MM.1S (cell line): ENCODE data around the gene DYNC1H1.

Experiments
- EZH2 ChIP-seq: fragments of 300-600 bp; sonication (generic); optimal IDR thresholded peaks from 2 replicates; pipeline ENCODE3; 2017; ENCODE audit warnings: low read depth, mild to moderate bottlenecking, antibody characterized with exemption, low read length, mixed read lengths
- EZH2phosphoT487 ChIP-seq: fragments of 300-600 bp; sonication (generic); IDR thresholded peaks from 2 replicates; pipeline ENCODE4 v1.6.1; 2018; ENCODE audit warnings: antibody characterized with exemption, low read length
- TF ChIP-seq, protein P1 (sequence below): fragments of 300-600 bp; sonication (generic); IDR thresholded peaks from 2 replicates; pipeline ENCODE4 v1.5.1; 2016; ENCODE audit warnings: antibody characterized with exemption, low read length, mixed read lengths

DNA sequence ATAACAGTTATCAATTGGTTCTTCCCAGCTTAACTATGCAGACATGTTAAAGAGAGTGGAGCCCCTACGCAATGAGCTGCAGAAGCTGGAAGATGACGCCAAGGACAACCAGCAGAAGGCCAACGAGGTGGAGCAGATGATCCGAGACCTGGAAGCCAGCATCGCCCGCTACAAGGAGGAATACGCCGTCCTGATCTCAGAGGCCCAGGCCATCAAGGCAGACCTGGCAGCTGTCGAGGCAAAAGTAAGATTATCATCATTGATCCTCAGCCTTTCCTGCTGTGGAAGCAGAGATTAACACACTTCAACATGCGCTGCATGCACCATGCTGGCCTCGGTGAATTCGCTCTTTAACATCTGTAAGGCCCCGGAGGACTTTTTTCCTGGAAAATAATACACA, 68.9 kb downstream of the DYNC1H1 start:
- TF ChIP-seq, protein P1, sequence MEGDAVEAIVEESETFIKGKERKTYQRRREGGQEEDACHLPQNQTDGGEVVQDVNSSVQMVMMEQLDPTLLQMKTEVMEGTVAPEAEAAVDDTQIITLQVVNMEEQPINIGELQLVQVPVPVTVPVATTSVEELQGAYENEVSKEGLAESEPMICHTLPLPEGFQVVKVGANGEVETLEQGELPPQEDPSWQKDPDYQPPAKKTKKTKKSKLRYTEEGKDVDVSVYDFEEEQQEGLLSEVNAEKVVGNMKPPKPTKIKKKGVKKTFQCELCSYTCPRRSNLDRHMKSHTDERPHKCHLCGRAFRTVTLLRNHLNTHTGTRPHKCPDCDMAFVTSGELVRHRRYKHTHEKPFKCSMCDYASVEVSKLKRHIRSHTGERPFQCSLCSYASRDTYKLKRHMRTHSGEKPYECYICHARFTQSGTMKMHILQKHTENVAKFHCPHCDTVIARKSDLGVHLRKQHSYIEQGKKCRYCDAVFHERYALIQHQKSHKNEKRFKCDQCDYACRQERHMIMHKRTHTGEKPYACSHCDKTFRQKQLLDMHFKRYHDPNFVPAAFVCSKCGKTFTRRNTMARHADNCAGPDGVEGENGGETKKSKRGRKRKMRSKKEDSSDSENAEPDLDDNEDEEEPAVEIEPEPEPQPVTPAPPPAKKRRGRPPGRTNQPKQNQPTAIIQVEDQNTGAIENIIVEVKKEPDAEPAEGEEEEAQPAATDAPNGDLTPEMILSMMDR = no peak
- TF ChIP-seq EZH2phosphoT487 (no peak), EZH2 (no peak)
